HG02981 (cell line): ENCODE measurements around the gene CCDC77.

Source experiments
- ATAC-seq: cut with Tn5 transposase; IDR thresholded peaks from one replicate; pipeline ENCODE4 v1.9.1; 2021; ENCODE audit warnings: mild to moderate bottlenecking, moderate library complexity; ENCODE audit not compliant: unreplicated experiment

Gene CCDC77

DNA sequence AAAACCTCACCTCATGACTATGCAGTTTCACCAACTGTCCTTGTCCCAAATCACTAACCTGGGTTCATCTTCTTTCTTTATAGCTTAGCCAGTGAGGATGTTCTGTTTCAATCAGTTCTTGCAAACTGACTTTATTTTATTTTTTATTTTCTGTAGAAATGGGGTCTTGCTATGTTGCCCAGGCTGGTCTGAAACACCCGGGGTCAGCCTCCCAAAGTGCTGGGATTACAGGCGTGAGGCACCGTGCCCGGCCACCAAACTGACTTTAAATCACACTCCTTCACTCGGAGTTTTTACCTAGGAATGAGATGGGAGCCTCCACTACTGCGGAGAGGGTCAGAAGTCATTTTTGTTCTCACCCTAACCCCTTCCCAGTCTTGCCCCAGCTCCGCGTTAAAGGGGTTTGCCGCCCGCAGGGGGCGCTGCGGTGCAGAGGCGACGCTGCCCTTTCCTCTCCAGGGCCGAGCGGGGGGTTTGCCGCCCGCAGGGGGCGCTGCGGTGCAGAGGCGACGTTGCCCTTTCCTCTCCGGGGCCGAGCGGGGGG, 51.3 kb downstream of the CCDC77 start:
- no peak for ATAC-seq

GRCh38 chr12:454833-455232, 53.4 kb downstream of the CCDC77 start:
- no peak for ATAC-seq

DNA sequence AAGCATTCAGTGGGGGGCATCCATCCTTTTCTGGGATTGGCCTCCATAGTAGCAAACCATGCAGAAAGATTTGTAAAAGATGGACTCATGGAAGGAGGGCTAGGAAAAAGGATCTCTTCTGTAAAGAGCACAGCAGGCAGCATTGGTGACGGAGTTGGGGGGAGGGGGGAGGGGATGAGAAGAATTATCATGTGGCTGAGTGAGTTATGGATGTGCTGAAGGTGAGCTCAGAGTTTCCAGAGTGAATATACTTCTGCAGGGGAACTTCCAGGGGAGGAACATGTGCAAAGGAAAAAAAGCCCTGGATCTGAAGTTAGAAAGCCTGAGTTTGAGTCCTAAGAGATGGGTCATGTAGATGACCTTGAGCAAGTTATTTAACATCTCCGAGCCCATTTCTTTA, 54.4 kb downstream of the CCDC77 start:
- no peak for ATAC-seq

DNA sequence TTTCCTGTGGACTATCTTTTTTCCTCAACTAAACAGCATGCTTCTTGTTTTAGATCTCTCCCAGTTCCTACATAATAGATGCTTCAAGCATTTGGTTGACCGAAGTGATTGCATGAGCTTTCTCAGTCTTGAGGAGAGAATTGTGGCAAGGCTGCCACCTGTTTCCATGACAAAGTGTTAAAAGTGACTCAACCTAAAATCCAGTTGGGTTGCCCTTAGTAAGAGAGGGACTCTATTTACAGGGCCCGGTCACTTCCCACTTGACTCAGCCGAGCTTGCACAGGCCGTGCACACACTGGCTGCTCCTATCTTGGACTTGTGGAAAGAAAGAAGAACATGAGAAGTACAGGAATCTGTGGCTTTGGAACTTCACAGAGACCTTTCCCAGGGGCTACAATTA, 56.2 kb downstream of the CCDC77 start:
- ATAC-seq = no peak

- no peak for ATAC-seq
These were observed 57.6 kb downstream of the CCDC77 start for GRCh38 chr12:459050-459429.

- no peak for ATAC-seq
These were observed 58.2 kb downstream of the CCDC77 start, which contains the start of gene B4GALNT3 for GRCh38 chr12:459430-460258. TSS of gene B4GALNT3 (plus strand) at chr12:459939. CDS start at chr12:460377, 438 bp downstream.

DNA sequence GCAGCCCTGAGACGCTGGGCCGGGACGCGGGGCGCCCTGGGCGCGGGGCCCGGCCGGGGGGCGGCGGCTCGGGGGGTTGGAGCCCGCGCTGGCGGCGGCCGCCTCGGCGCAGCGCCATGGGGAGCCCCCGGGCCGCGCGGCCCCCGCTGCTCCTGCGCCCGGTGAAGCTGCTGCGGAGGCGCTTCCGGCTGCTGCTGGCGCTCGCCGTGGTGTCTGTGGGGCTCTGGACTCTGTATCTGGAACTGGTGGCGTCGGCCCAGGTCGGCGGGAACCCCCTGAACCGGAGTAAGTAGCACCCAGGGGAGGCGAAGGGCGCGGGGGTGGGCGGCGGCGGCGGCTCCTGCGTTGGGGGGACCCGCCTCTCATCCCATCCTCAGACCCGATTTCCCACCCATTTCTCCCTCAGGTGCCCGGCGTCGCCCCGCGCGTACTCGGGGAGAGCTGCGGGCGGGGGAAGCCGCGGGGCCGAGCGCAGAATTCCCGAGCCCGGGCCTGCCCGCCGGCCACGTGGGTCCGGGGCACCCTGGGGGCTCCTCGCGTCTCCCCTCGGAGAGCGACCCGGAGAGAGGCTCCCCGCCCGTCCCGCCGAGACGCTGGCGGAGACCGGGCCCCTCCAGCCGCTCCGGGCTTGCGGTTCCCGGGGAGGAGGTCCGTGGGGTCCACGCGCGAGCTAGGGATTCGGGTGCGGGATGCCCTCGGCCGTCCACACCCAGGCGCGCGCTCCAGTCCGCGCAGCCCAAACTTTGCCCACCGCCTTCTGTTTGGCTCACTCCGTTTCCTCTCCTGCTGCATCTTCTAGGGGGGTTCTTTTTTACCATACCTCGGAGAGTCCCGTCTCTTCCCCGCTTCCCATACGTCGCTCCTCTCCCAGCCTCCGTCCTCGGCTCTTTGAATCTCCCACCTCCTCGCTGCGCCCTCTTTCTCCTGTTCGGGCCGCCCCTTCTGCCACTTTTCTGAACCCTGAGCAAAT, 59.1 kb downstream of the CCDC77 start:
- no peak for ATAC-seq

DNA sequence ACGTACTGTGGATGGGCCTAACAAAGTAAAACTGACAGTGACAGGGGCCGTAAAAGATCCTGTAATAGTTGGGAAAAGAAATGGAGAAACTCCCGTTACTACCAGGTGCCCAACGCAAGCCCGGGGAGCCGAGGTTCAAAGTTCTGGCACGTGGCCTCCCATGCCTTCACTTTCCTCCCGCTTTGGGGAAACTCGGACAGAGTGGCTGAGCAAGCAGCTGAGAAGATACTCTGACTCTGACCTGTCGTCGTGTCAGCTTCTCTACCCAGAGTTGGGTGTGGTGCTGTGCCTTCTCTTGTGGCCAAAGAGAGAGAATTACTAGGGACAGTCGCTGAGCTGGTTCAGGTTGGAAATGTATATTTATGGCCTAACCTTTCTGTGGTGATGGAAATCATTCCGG, 60.0 kb downstream of the CCDC77 start:
- no peak for ATAC-seq

- ATAC-seq = no peak
These were observed 61.7 kb downstream of the CCDC77 start for GRCh38 chr12:462936-463705.

DNA sequence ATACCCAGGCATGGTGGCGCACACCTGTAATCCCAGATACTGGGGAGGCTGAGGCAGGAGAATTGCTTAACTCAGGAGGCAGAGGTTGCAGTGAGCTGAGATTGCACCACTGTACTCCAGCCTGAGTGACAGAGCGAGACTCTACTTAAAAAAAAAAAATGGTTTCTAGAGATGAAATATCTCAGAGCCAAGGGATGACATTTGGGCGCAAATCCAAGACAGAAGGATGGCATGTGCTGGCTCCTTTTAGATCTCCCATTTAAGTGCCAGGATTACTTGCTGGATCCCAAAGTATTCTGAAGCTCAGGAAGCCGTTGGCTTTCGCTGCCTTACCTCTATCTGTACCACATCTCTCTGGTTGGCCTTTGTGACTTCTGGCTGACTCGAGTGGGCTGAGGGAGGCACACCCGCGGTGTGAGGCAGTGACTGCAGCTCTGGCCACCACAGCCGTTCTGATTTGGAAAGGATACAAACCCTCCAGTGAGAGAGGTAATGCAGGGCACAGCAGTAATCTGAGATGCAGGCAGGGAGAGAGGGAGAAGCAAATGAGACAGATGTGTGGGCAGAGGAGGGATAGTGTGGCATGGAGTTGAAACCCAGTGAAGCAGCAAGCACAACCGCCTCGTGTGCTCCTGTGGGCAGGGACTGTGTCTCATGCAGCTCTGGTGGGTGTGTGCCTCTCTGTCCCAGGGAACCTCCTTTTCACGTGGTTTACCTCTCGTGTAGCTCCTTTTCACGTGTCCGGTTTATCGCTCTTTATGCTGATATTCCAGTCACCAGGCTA, 63.2 kb downstream of the CCDC77 start:
- ATAC-seq = no peak

- no peak for ATAC-seq
These were observed 64.6 kb downstream of the CCDC77 start for GRCh38 chr12:466039-466438.

DNA sequence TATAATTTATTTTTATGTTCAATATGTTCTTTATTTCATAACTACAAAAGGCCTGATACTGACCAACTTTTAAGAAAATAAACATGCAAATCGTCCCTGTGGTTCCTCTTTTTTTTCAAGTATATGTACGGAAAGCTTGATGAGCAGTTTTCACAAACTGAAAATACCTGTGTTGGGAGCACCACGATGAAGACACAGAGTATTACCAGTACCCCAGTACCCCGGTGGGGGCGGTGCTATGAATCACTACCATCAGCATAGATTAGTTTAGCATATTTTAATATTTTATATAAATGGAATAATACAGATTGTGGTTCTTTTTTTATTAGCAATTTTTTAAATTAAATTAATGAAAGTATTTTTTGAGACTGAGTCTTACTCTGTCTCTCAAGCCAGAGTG, 65.3 kb downstream of the CCDC77 start:
- no peak for ATAC-seq

- no peak for ATAC-seq
These were observed 66.1 kb downstream of the CCDC77 start for GRCh38 chr12:467591-467990.

GRCh38 chr12:468671-469389, 67.4 kb downstream of the CCDC77 start:
- ATAC-seq = no peak

DNA sequence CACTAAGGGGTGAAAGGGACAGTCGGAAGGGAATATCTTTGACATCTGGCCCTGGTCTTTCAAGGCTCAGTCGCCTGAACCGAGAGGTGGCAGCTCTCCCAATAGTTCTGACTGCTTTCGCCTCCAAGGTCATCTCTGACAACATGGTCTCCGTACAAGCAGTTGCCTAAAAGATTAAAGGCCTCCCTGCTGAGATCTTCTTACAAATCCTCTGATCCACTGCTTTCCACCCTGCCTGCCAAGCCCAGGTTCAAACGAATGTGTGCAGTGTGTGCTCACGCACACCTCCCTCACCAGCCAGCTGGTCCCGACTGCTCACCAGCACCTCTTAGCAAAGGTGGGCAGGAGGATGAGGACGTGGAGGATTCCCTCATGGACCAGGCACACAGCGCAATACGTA, 68.7 kb downstream of the CCDC77 start:
- no peak for ATAC-seq

DNA sequence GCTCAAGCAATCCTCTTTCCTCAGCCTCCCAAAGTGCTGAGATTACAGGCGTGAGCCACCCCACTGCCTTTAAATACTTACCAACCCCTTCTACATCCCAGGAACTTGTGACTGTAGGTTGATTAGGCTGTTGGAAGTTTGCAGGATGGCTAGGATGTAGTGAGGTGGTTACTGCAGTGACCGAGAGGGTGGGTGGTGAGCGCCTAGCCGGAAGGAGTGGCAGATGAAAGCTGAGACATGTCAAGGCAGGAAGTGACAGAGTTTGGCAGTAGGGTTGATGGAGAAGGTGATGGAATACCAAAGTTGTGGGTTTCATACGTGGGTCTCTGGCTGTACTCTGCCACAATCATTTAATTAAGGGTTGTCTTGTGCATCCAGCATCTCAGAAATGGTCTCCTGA, 71.8 kb downstream of the CCDC77 start:
- ATAC-seq = no peak

DNA sequence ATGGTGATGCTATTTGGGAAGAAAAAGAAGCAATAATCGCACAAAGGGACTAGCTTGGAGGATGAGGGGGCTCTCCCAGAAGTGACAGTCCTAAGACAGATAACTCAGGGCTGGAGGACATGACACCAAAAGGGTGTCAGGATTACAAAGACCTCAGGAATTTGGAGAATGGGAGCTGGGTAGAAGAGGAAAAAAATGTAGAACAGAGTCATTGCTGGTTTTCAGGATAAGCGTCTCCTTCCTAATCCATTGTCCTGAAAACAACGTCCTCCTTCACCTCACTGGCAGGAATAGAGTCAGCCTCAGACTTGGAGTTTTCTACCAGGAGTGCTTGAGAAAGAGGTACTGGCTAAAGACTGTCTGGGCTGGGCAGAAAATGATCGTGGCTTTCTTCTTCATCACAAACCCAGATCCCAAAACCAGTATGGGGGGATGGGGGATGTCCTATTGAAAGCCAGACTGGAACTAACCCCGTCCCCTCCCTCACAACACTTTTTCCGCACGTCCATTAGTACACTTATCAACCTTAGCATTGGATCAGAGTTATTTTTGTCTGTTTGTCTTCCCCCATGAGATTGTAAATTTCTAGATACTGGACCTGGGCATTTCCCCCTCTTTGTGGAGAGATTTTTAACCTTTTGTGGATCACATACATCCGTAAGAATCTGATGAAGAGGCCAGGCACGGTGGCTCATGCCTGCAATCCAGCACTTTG, 72.6 kb downstream of the CCDC77 start:
- ATAC-seq = no peak

DNA sequence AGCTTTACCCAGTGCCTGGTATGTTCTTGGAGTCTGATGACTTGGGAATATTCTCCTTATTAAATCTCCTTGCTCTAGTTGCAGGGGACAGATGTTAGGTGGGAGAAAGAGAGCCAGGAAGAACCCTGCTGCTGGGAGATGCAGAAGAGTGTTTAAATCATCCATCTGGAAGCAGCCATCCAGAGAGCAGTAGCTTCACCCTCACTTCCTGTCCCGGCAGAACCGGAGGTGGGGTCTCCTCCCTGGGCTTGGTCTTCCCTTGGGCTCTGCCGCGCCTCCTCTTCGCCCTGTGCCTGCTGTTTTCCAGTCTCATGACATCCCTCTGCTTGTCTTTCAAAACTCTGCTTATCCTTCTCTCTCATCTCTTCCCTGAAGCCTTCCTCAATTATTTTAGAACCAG, 73.8 kb downstream of the CCDC77 start:
- no peak for ATAC-seq

GRCh38 chr12:479161-479560, 77.7 kb downstream of the CCDC77 start:
- ATAC-seq = no peak
